ENCODE data around the gene LRCH4. TPM values are rescaled to one million over a fixed set of nuclear protein-coding genes. Genes with fewer than 3 reads are reported as not detected.

Gene LRCH4
- total and polyA plus RNA-seq, 2 of the 13 experiments (the other 11 are each of a cell fraction or from before 2014, with no cell fraction given), result 7.0 to 9.3 TPM

DNA sequence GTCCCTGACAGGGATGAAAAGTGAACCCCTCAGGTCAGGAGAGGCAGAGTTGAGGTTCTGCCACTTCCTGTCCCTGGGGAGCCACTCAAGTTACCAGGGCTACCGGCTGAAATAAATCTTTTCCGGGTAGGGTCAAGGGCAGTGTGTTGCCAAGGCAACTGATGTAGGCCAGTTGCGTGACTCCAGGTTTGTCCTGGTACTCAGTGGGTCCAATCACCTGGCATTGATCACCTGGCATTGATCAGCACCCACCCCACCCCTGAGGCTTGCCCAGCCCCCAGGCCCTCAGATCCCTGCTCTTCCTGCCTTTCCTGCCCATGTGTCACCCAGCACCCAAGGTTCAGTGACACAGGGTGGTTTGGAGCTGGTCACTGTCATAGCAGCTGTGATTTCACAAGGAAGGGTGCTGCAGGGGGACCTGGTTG lies 18.2 kb downstream of the LRCH4 start (continued):
- TF ChIP-seq, protein P1, sequence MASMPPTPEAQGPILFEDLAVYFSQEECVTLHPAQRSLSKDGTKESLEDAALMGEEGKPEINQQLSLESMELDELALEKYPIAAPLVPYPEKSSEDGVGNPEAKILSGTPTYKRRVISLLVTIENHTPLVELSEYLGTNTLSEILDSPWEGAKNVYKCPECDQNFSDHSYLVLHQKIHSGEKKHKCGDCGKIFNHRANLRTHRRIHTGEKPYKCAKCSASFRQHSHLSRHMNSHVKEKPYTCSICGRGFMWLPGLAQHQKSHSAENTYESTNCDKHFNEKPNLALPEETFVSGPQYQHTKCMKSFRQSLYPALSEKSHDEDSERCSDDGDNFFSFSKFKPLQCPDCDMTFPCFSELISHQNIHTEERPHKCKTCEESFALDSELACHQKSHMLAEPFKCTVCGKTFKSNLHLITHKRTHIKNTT (CRISPR knock-in tag; IDR thresholded peaks at IDR 0.05), result no peak
- TF ChIP-seq ELF3 (CRISPR knock-in tag; IDR thresholded peaks at IDR 0.05), result peak; percentile 86
- TF ChIP-seq ZNF674 (CRISPR knock-in tag; IDR thresholded peaks at IDR 0.05; ENCODE audit: low read depth), result no peak
- TF ChIP-seq FOXK2 (IDR thresholded peaks at IDR 0.05), result no peak
- TF ChIP-seq, protein P2, sequence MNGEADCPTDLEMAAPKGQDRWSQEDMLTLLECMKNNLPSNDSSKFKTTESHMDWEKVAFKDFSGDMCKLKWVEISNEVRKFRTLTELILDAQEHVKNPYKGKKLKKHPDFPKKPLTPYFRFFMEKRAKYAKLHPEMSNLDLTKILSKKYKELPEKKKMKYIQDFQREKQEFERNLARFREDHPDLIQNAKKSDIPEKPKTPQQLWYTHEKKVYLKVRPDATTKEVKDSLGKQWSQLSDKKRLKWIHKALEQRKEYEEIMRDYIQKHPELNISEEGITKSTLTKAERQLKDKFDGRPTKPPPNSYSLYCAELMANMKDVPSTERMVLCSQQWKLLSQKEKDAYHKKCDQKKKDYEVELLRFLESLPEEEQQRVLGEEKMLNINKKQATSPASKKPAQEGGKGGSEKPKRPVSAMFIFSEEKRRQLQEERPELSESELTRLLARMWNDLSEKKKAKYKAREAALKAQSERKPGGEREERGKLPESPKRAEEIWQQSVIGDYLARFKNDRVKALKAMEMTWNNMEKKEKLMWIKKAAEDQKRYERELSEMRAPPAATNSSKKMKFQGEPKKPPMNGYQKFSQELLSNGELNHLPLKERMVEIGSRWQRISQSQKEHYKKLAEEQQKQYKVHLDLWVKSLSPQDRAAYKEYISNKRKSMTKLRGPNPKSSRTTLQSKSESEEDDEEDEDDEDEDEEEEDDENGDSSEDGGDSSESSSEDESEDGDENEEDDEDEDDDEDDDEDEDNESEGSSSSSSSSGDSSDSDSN (CRISPR knock-in tag; IDR thresholded peaks at IDR 0.05), result no peak
- TF ChIP-seq DPF2 (CRISPR knock-in tag; IDR thresholded peaks at IDR 0.05; ENCODE audit: borderline replicate concordance, low read depth), result peak; percentile 55; the same call in 1 of the 2 replicates
- TF ChIP-seq ARID3A (IDR thresholded peaks at IDR 0.05; ENCODE audit: low read depth, low read length), result peak; percentile 23; the same call in 1 of the 2 replicates
- peak; percentile 7; the same call in 1 of the 2 replicates for TF ChIP-seq ZBTB7B (CRISPR knock-in tag; IDR thresholded peaks at IDR 0.05)
- peak; percentile 92 for TF ChIP-seq ARID2 (CRISPR knock-in tag; IDR thresholded peaks at IDR 0.05; ENCODE audit: borderline replicate concordance)
- TF ChIP-seq POLR2A (IDR thresholded peaks at IDR 0.05; ENCODE audit: insufficient read depth in 1 of 2, low read depth in 2 of 2, low read length in 2 of 2), result 0 out of 4 replicates have a peak, but pooled peaks of 1 of the 2 experiments have one; percentile 10
- TF ChIP-seq RARA (CRISPR knock-in tag; IDR thresholded peaks at IDR 0.05), result peak; percentile 86
- 0 out of 2 replicates have a peak, but pooled peaks have one; percentile 19 for TF ChIP-seq ZNF557 (CRISPR knock-in tag; IDR thresholded peaks at IDR 0.05)
- TF ChIP-seq, protein P3, sequence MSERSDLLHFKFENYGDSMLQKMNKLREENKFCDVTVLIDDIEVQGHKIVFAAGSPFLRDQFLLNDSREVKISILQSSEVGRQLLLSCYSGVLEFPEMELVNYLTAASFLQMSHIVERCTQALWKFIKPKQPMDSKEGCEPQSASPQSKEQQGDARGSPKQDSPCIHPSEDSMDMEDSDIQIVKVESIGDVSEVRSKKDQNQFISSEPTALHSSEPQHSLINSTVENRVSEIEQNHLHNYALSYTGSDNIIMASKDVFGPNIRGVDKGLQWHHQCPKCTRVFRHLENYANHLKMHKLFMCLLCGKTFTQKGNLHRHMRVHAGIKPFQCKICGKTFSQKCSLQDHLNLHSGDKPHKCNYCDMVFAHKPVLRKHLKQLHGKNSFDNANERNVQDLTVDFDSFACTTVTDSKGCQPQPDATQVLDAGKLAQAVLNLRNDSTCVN (CRISPR knock-in tag; IDR thresholded peaks at IDR 0.05; ENCODE audit: borderline replicate concordance), result peak; percentile 3; the same call in 1 of the 2 replicates
- no peak for TF ChIP-seq RFXANK (CRISPR knock-in tag; IDR thresholded peaks at IDR 0.05)
- TF ChIP-seq ZNF441 (CRISPR knock-in tag; IDR thresholded peaks at IDR 0.05; ENCODE audit: borderline replicate concordance), result no peak
- TF ChIP-seq, protein P4, sequence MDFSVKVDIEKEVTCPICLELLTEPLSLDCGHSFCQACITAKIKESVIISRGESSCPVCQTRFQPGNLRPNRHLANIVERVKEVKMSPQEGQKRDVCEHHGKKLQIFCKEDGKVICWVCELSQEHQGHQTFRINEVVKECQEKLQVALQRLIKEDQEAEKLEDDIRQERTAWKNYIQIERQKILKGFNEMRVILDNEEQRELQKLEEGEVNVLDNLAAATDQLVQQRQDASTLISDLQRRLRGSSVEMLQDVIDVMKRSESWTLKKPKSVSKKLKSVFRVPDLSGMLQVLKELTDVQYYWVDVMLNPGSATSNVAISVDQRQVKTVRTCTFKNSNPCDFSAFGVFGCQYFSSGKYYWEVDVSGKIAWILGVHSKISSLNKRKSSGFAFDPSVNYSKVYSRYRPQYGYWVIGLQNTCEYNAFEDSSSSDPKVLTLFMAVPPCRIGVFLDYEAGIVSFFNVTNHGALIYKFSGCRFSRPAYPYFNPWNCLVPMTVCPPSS (IDR thresholded peaks at IDR 0.05), result no peak
- TF ChIP-seq RBM39 (IDR thresholded peaks at IDR 0.05; ENCODE audit: low read depth, low read length, poor library complexity, severe bottlenecking), result peak; percentile 23
- TF ChIP-seq MED13 (CRISPR knock-in tag; IDR thresholded peaks at IDR 0.05), result no peak
- TF ChIP-seq CENPX (CRISPR knock-in tag; IDR thresholded peaks at IDR 0.05), result no peak
- TF ChIP-seq ELF1 (CRISPR knock-in tag; IDR thresholded peaks at IDR 0.05), result peak; percentile 77; the same call in 1 of the 2 replicates
- TF ChIP-seq POGK (CRISPR knock-in tag; conservative IDR thresholded peaks at IDR 0.05), result 0 out of 2 replicates have a peak, but pooled peaks have one; percentile 7
- no peak for TF ChIP-seq KAT8 (CRISPR knock-in tag; IDR thresholded peaks at IDR 0.05)

Measured in HepG2 (cell line).